Transverse colon (tissue), 4 donors: Measurements from ENCODE around the gene ATP1A2. TPM values are rescaled to one million over a fixed set of nuclear protein-coding genes. Genes with fewer than 3 reads are reported as not detected.
A peak's percentile ranks its signal among the peaks of the same experiment; 100 is the strongest.
"Not testable (repeated sequence)": the region's sequence is repeated elsewhere in the genome, so short reads cannot be mapped to it uniquely, and the experiment has no call there.

Source experiments
- DNase-seq: peaks from one replicate; pipeline ENCODE4 v3.0.0-alpha.2; 2019
- H3K27ac ChIP-seq, 4 donors: fragments of 200-600 bp; sonication (generic); 2 replicates each; pipeline ENCODE4 v1.5.1; 2016 to 2018; ENCODE audit warnings: inconsistent platforms in 4 of 4
- H3K27me3 ChIP-seq: fragments of 200-600 bp; sonication (generic); 2 replicates; pipeline ENCODE4 v1.5.1; 2017; ENCODE audit warnings: inconsistent platforms
- H3K36me3 ChIP-seq, 4 donors: fragments of 200-600 bp; sonication (generic); 2 replicates each; pipeline ENCODE4 v1.5.1; 2017 to 2019; ENCODE audit warnings: inconsistent platforms in 4 of 4
- H3K4me1 ChIP-seq, 4 donors: fragments of 200-600 bp; sonication (generic); 2 replicates each; pipeline ENCODE4 v1.5.1; 2017 to 2020; ENCODE audit warnings: inconsistent platforms in 4 of 4
- H3K4me3 ChIP-seq, 4 donors: fragments of 200-600 bp; sonication (generic); 1 replicate in 1 of 4; 2 replicates in 3 of 4; pipeline versions ENCODE4 v1.5.1 to v1.6.1; 2017 to 2019; ENCODE audit warnings: inconsistent platforms in 4 of 4
- H3K9me3 ChIP-seq, 2 donors: fragments of 200-600 bp; sonication (generic); 2 replicates each; pipeline ENCODE4 v1.5.1; 2017 to 2019; ENCODE audit warnings: inconsistent platforms in 2 of 2
- CTCF ChIP-seq, 5 experiments: fragments of 200-600 bp in 3 of 5; fragments of 450-650 bp in 2 of 5; sonication (generic) in 3 of 5; IDR thresholded peaks; 1 replicate in 2 of 5; 2 replicates in 3 of 5; pipeline ENCODE4 v1.5.1; 2016 to 2017; ENCODE audit warnings: antibody characterized with exemption in 5 of 5, inconsistent platforms in 3 of 5, mild to moderate bottlenecking in 2 of 5, moderate library complexity in 1 of 5
- EP300 ChIP-seq: sonication (generic); formaldehyde crosslinking; IDR thresholded peaks from one replicate; pipeline ENCODE4 v1.6.1; 2017; ENCODE audit warnings: antibody characterized with exemption, low read depth
- POLR2A ChIP-seq: fragments of 450-650 bp; IDR thresholded peaks from one replicate; pipeline ENCODE4 v1.6.1; 2016; ENCODE audit warnings: antibody characterized with exemption, mild to moderate bottlenecking, moderate library complexity
- POLR2AphosphoS5 ChIP-seq, 3 donors: sonication (generic); formaldehyde crosslinking; IDR thresholded peaks; one replicate each; pipeline ENCODE4 v1.6.1; 2016; ENCODE audit warnings: antibody characterized with exemption in 3 of 3
- WGBS, 2 donors: methylation state at CpG; one replicate each; pipeline ENCODE4 v1.1.5; 2018; ENCODE audit warnings: low coverage in 1 of 2; 5-methylcytosine and 5-hydroxymethylcytosine counted together
- in situ Hi-C, 4 donors: fragments of 200-750 bp; cut with MboI; loops; one replicate each; pipeline versions ENCODE4 v1.15.0 to v1.15.1; 2017; ENCODE audit warnings: low sequenced_read_pairs in 3 of 4, low pct_ligation_motif_present in 1 of 4, low pct_unique_long_range_greater_than_20kb in 1 of 4
- intact Hi-C: fragments of 100-400 bp; cut with DNase I; formaldehyde crosslinking; loops from one replicate; pipeline ENCODE4 v1.15.1; 2023; ENCODE audit warnings: low total_unique reads
- total RNA-seq, 4 donors: library from RNA; depleted of rRNA; stranded (reverse); fragments of >200 nt; gene quantifications; one replicate each; pipeline ENCODE4 v1.1.0, GENCODE V29; 2016

The ATP1A2 gene
- total RNA-seq, 4 donors from 2014 or later = 11.4 to 40.8 (median 23.1) TPM

GRCh38 chr1:160122978-160123495 is 7.5 kb downstream of the ATP1A2 start:
- TF ChIP-seq POLR2A = no peak
- TF ChIP-seq EP300 = no peak
- TF ChIP-seq POLR2AphosphoS5 (IDR thresholded peaks at IDR 0.05) = no peak
- TF ChIP-seq CTCF (IDR thresholded peaks at IDR 0.05) = no peak
- DNase-seq = no peak
- 80% methylated on average over 11 of the region's 16 CpGs; no CpG with 5 or more reads in 1 of the 2 donors for WGBS, 2 donors
- in situ Hi-C loops = no loop called here
- Histone ChIP-seq H3K36me3 (no peaks in the 10 kb centered on the region), H3K27me3 (no peaks in the 10 kb centered on the region), H3K27ac (no peak overlapping the region), H3K4me3 (no peak overlapping the region), H3K4me1 (peaks cover 0 to 14% (median 8%) of the 10 kb centered on the region in 4 donors), H3K9me3 (no peaks in the 10 kb centered on the region)
- intact Hi-C loops = no loop called here

GRCh38 chr1:160123726-160124125 is 8.2 kb downstream of the ATP1A2 start:
- H3K27me3 ChIP-seq = no peaks in the 10 kb centered on the region
- intact Hi-C loops (no loop called here), in situ Hi-C loops (no loop called here)
- peaks cover 0 to 13% (median 5%) of the 10 kb centered on the region in 4 donors for H3K4me1 ChIP-seq
- DNase-seq = no peak
- TF ChIP-seq POLR2A = no peak
- TF ChIP-seq POLR2AphosphoS5 (IDR thresholded peaks at IDR 0.05) = no peak
- no peak for TF ChIP-seq EP300
- TF ChIP-seq CTCF (IDR thresholded peaks at IDR 0.05) = no peak
- no peaks in the 10 kb centered on the region for H3K36me3 ChIP-seq
- no peak overlapping the region for H3K27ac ChIP-seq
- no peaks in the 10 kb centered on the region for H3K9me3 ChIP-seq
- no peak overlapping the region for H3K4me3 ChIP-seq

- Histone ChIP-seq H3K4me3 (no peak overlapping the region), H3K9me3 (no peaks in the 10 kb centered on the region), H3K36me3 (no peaks in the 10 kb centered on the region), H3K27me3 (no peaks in the 10 kb centered on the region), H3K4me1 (peaks cover 0 to 13% (median 4%) of the 10 kb centered on the region in 4 donors), H3K27ac (peak overlapping the region in 2 of 4 donors; percentile 16 to 55)
- intact Hi-C loops = no loop called here
- 41 to 64% methylated on average over 4 to 8 of the region's 8 CpGs for WGBS, 2 donors
- in situ Hi-C loops = no loop called here
- DNase-seq = no peak
- TF ChIP-seq EP300 (no peak), POLR2AphosphoS5 (IDR thresholded peaks at IDR 0.05) (peak in 1 of 3 donors; percentile 19)
Observed at GRCh38 chr1:160124705-160125478, 9.3 kb downstream of the ATP1A2 start.

- H3K27me3 ChIP-seq = no peaks in the 10 kb centered on the region
- no peak for DNase-seq
- 74 to 88% methylated on average over 1 of the region's 1 CpG for WGBS, 2 donors
- H3K4me1 ChIP-seq = peaks cover 0 to 13% (median 4%) of the 10 kb centered on the region in 4 donors
- peak overlapping the region in 2 of 4 donors; percentile 16 to 55 for H3K27ac ChIP-seq
- in situ Hi-C loops (no loop called here), intact Hi-C loops (no loop called here)
- no peak overlapping the region for H3K4me3 ChIP-seq
- no peaks in the 10 kb centered on the region for H3K36me3 ChIP-seq
- TF ChIP-seq EP300 (no peak), CTCF (IDR thresholded peaks at IDR 0.05) (no peak), POLR2A (no peak), POLR2AphosphoS5 (IDR thresholded peaks at IDR 0.05) (no peak)
- H3K9me3 ChIP-seq = no peaks in the 10 kb centered on the region
Observed at GRCh38 chr1:160125746-160126145, 10.2 kb downstream of the ATP1A2 start.

- intact Hi-C loops, H3K9me3 ChIP-seq, H3K27me3 ChIP-seq, in situ Hi-C loops, DNase-seq, H3K4me3 ChIP-seq, H3K36me3 ChIP-seq, H3K27ac ChIP-seq: not testable (repeated sequence)
- 65 to 67% methylated on average over 3 to 4 of the region's 4 CpGs for WGBS, 2 donors
- H3K4me1 ChIP-seq = peaks cover 0 to 13% (median 4%) of the 10 kb centered on the region in 4 donors
Observed at GRCh38 chr1:160126342-160126741, 10.8 kb downstream of the ATP1A2 start.
